Fibroblast of skin of scalp (primary cell): Measurements from ENCODE around the gene GOT1.

Experiments
- DNase-seq: peaks from one replicate; pipeline ENCODE4 v3.0.0-alpha.2; 2013

Gene GOT1

GRCh38 chr10:99433378-99434020 is 3.1 kb upstream of the GOT1 start:
- DNase-seq: no peak

- DNase-seq: no peak
Observed at GRCh38 chr10:99432881-99433280, 2.5 kb upstream of the GOT1 start.

- DNase-seq: no peak
Observed at GRCh38 chr10:99432047-99432446, 1.6 kb upstream of the GOT1 start.

- peak; percentile 29 for DNase-seq
Observed at GRCh38 chr10:99431190-99431760, 851 bp upstream of the GOT1 start.

- DNase-seq: no peak
Observed at GRCh38 chr10:99430116-99430450, 341 bp downstream of the GOT1 start.

GRCh38 chr10:99429517-99430095 is 818 bp downstream of the GOT1 start:
- no peak for DNase-seq

GRCh38 chr10:99427566-99428190 is 2.7 kb downstream of the GOT1 start:
- DNase-seq: no peak

GRCh38 chr10:99426689-99427088 is 3.7 kb downstream of the GOT1 start:
- no peak for DNase-seq

- no peak for DNase-seq
Observed at GRCh38 chr10:99425204-99425603, 5.2 kb downstream of the GOT1 start.

GRCh38 chr10:99424656-99425055 is 5.8 kb downstream of the GOT1 start:
- DNase-seq: no peak

GRCh38 chr10:99422529-99423096 is 7.8 kb downstream of the GOT1 start:
- no peak for DNase-seq

- DNase-seq: no peak
Observed at GRCh38 chr10:99421233-99421739, 9.1 kb downstream of the GOT1 start.

GRCh38 chr10:99419688-99420087 is 10.7 kb downstream of the GOT1 start:
- no peak for DNase-seq

- DNase-seq: no peak
Observed at GRCh38 chr10:99418910-99419624, 11.4 kb downstream of the GOT1 start.

GRCh38 chr10:99412099-99412498 is 18.3 kb downstream of the GOT1 start:
- no peak for DNase-seq

GRCh38 chr10:99411546-99411945 is 18.9 kb downstream of the GOT1 start:
- DNase-seq: no peak

GRCh38 chr10:99410876-99411275 is 19.5 kb downstream of the GOT1 start:
- no peak for DNase-seq

GRCh38 chr10:99410146-99410545 is 20.3 kb downstream of the GOT1 start:
- DNase-seq: no peak

- DNase-seq: no peak
Observed at GRCh38 chr10:99406149-99406548, 24.3 kb downstream of the GOT1 start.

GRCh38 chr10:99403674-99404073 is 26.8 kb downstream of the GOT1 start:
- no peak for DNase-seq

- DNase-seq: no peak
Observed at GRCh38 chr10:99399664-99400063, 30.8 kb downstream of the GOT1 start.

- peak; percentile 43 for DNase-seq
Observed at GRCh38 chr10:99396471-99396870, 34.0 kb downstream of the GOT1 start.
